Lower leg skin (tissue), 4 donors: Measurements from ENCODE around the gene RTCB. TPM values are rescaled to one million over a fixed set of nuclear protein-coding genes. Genes with fewer than 3 reads are reported as not detected.
"Not testable (repeated sequence)": the region's sequence is repeated elsewhere in the genome, so short reads cannot be mapped to it uniquely, and the experiment has no call there.

Experiments
- DNase-seq, 2 donors: peaks; one replicate each; pipeline ENCODE4 v3.0.0-alpha.2; 2019; ENCODE audit warnings: low spot score in 2 of 2
- H3K4me3 ChIP-seq: fragments of 200-600 bp; sonication (generic); 2 replicates; pipeline ENCODE4 v1.5.1; 2017; ENCODE audit warnings: mild to moderate bottlenecking, low read depth; ENCODE audit not compliant: poor library complexity, severe bottlenecking
- POLR2A ChIP-seq, 2 donors: fragments of 450-650 bp; IDR thresholded peaks; one replicate each; pipeline ENCODE4 v1.6.1; 2016 to 2017; ENCODE audit warnings: antibody characterized with exemption in 2 of 2, mild to moderate bottlenecking in 1 of 2, moderate library complexity in 1 of 2
- WGBS, 2 donors: methylation state at CpG; one replicate each; pipeline ENCODE4 v1.1.5; 2018; 5-methylcytosine and 5-hydroxymethylcytosine counted together
- intact Hi-C: fragments of 100-400 bp; cut with DNase I; formaldehyde crosslinking; loops from one replicate; pipeline ENCODE4 v1.15.0; 2023; ENCODE audit warnings: low total_unique reads
- total RNA-seq, 4 donors: library from RNA; depleted of rRNA; stranded (reverse); fragments of >200 nt; gene quantifications; one replicate each; pipeline ENCODE4 v1.1.0, GENCODE V29; 2016
- TF ChIP-seq, protein P1 (sequence below), 3 donors: fragments of 450-650 bp; IDR thresholded peaks; one replicate each; pipeline ENCODE4 v1.5.1; 2016; ENCODE audit warnings: antibody characterized with exemption in 3 of 3, mild to moderate bottlenecking in 3 of 3, moderate library complexity in 2 of 3

The RTCB gene
- total RNA-seq, 4 donors from 2014 or later, result 99.6 to 113 (median 102) TPM

DNA sequence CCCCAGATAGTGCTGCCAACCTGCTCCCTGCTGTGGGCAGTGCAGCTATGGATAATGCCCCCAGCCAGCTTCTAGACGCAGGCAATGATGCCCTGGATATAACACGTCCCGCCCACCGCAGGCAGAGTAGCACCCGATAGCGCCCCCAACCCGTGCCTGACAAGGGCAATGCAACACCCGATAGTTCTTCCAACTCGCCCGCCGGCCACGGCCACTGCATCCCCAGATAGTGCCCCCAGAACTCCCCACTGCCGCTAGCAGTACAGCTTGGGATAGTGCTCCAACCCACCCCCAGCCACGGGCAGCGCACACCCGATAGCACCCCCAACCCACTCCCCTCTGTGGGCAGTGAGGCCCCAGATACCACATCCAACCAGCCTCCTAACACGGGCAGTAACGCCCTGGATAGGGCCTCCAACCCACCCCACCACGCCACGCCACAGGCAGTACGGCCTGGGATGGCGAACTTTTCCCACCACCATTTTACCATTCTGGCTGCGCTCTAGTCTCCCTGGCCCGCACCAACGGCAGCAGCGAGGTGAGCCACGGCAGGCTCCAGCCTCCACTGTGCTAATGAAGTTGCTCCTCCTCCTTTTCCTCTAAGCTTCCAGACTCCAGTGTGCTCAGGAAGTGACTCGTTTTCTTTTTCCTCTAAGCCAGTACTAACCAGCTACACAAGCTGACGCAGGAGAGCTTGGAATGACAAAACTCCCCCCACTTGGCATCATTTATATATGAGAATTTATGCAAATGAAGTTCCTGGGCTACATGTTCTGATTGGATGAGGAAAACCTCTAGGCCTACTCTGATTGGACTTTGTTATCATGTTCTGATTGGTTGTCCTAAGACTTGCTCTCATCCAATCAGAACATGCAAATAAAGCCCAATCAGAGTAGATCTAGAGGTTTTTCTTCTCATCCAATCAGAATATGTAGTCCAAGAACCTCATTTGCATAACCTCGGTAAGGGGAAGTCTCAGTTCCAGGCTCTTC is 57.4 kb downstream of the RTCB start:
- no peak for TF ChIP-seq POLR2A (IDR thresholded peaks at IDR 0.05)
- TF ChIP-seq, protein P1, sequence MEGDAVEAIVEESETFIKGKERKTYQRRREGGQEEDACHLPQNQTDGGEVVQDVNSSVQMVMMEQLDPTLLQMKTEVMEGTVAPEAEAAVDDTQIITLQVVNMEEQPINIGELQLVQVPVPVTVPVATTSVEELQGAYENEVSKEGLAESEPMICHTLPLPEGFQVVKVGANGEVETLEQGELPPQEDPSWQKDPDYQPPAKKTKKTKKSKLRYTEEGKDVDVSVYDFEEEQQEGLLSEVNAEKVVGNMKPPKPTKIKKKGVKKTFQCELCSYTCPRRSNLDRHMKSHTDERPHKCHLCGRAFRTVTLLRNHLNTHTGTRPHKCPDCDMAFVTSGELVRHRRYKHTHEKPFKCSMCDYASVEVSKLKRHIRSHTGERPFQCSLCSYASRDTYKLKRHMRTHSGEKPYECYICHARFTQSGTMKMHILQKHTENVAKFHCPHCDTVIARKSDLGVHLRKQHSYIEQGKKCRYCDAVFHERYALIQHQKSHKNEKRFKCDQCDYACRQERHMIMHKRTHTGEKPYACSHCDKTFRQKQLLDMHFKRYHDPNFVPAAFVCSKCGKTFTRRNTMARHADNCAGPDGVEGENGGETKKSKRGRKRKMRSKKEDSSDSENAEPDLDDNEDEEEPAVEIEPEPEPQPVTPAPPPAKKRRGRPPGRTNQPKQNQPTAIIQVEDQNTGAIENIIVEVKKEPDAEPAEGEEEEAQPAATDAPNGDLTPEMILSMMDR (IDR thresholded peaks at IDR 0.05), result no peak
- no peak for DNase-seq
- 81 to 84% methylated on average over 30 of the region's 30 CpGs for WGBS, 2 donors
- H3K4me3 ChIP-seq, result no peak overlapping the region
- intact Hi-C loops, result no loop called here

DNA sequence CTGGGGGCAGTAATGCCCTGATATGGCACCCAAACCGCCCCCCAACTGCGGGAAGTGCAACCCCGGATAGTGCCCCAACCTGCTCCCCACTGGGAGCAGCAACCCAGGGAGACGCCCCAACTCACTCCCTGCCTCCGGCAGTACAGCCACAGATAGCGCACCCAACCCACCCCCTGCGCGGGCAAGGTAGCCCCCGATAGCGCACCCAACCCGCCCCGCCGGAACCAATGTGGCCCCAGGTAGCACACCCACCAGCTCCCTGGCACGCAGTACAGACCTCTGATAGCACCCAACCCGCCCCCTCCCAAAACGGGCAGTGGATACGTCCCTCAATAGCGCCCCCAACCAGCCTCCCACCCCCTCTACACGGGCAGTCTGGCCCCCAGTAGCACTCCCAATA is 58.2 kb downstream of the RTCB start:
- no peak for TF ChIP-seq POLR2A (IDR thresholded peaks at IDR 0.05)
- TF ChIP-seq, protein P1 (IDR thresholded peaks at IDR 0.05), result no peak
- DNase-seq, result no peak
- WGBS, 2 donors, result 86 to 97% methylated on average over 4 to 7 of the region's 19 CpGs
- no peak overlapping the region for H3K4me3 ChIP-seq
- intact Hi-C loops, result no loop called here

DNA sequence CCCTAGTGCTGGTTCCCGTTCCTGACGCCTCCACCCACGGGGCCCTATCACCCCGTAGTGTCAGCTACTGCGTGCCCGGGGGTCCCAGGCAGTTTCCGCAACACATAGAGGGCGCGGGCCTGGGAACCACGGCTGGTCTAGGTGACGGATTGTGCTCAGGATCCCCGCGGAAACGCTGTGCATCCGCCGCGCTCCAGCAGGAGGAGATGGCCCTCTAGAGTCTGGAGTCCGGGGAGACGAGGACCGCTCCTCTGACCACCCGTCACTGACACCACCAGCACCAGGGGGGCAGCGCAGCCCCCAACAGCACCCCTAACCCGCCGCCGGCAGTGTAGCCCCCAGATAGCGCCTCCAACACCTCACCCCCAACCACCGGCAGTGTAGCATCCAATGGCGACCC is 58.8 kb downstream of the RTCB start:
- 94 to 98% methylated on average over 21 to 28 of the region's 28 CpGs for WGBS, 2 donors
- intact Hi-C loops, result no loop called here
- no peak for TF ChIP-seq POLR2A (IDR thresholded peaks at IDR 0.05)
- TF ChIP-seq, protein P1 (IDR thresholded peaks at IDR 0.05), result no peak
- no peak for DNase-seq
- H3K4me3 ChIP-seq, result no peak overlapping the region

DNA sequence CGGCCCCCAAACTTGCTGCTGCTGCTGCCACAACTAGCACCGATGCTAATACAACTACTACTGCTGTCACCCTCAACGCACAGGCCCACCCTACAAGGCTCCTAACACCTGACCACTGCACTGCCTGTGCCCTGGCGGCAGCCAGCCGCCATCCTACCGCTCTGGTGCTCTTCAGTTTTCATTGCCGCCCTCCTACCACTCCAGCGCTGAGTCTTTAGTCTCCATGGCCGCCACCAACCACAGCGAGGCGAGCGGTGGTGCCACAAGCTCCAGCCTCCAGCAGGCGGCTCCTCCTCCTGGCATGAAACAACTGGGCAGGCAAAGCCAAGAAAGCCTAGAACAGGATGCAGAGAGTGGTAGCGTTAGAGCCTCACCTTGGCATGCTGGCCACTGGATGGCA is 59.4 kb downstream of the RTCB start:
- no peak overlapping the region for H3K4me3 ChIP-seq
- WGBS, 2 donors, result 90 to 91% methylated on average over 14 of the region's 14 CpGs
- TF ChIP-seq, protein P1 (IDR thresholded peaks at IDR 0.05), result no peak
- no peak for TF ChIP-seq POLR2A (IDR thresholded peaks at IDR 0.05)
- intact Hi-C loops, result no loop called here
- no peak for DNase-seq

DNA sequence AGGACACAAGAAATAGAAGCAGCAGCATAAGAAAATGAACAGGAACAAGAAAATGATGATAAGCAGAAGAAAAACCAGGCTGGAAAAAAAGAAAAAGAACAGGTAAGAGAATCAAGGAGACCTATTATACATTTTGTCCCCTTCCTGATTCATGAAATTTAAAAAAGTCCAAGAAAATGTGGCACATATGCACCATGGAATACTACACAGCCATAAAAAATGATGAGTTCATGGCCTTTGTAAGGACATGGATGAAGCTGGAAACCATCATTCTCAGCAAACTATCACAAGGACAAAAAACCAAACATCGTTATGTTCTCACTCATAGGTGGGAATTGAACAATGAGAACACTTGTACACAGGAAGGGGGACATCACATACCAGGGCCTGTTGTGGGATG is 60.2 kb downstream of the RTCB start:
- H3K4me3 ChIP-seq, intact Hi-C loops: not testable (repeated sequence)
- 100% methylated on average over 1 of the region's 1 CpG for WGBS, 2 donors

DNA sequence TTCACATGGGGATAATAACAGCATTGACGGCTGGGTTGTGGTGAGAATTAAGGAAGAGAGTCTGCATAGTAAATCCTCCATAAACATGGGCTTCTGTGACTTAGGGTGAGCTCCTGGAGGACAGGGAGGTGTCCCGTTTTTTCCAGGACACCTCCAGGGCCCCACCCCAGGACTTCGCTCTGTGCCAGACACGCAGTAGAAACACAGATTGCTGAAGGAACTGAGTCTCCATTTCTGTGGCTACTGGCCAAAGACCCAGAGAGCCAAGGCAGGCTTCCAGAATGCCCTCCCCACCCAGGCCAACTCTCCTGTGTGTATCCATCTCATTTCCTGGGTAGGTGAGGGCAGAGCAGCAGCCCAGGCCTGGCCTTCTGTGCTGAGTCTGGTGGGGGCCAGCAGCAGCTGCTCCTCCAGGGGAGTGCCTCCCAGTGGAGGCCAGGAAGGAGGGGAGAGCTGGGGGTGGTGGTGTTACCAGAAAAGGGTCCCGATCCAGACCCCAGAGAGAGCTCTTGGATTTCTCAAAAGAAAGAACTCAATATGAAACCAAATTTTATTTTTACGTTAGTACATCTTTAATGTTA is 63.9 kb downstream of the RTCB start:
- intact Hi-C loops, result no loop called here
- TF ChIP-seq, protein P1 (IDR thresholded peaks at IDR 0.05), result no peak
- TF ChIP-seq POLR2A (IDR thresholded peaks at IDR 0.05), result no peak
- 70 to 82% methylated on average over 6 of the region's 6 CpGs for WGBS, 2 donors
- no peak for DNase-seq
- no peak overlapping the region for H3K4me3 ChIP-seq

More for the DNA sequence above, 60.2 kb downstream of the RTCB start:
- not testable (repeated sequence) for DNase-seq
